ENCODE data around the gene PIK3CB. TPM values are rescaled to one million over a fixed set of nuclear protein-coding genes. Genes with fewer than 3 reads are reported as not detected.

PIK3CB gene
- total RNA-seq, 4 donors from 2014 or later: 60.2 to 90.0 (median 78.5) TPM

DNA sequence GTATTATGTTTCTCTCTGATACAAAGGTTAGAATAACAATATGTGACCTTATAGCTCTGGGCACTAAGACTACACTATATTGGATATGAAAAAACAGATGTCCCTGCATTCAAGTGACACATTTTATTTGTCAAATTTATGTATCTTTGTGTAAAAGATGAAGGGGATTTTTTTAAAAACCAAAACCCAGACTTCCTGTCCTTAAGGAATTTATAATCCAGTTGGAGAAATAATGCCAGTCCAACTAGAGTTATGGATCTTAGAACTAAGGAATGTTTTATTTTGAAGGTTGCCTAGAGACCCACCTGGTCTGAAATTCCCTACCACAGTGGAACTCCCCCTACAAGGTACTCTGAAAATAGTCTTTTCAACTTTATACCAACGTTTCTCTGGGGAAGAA is 33.3 kb upstream of the PIK3CB start:
- no peak for DNase-seq
- Histone ChIP-seq H3K27me3 (no peaks in the 10 kb centered on the region), H3K4me1 (peaks cover 5% of the 10 kb centered on the region in 2 donors), H3K27ac (no peak overlapping the region), H3K4me3 (replicated peaks in 1 of 3) (no peak overlapping the region), H3K9me3 (no peaks in the 10 kb centered on the region), H3K36me3 (no peaks in the 10 kb centered on the region)
- TF ChIP-seq, protein P1, sequence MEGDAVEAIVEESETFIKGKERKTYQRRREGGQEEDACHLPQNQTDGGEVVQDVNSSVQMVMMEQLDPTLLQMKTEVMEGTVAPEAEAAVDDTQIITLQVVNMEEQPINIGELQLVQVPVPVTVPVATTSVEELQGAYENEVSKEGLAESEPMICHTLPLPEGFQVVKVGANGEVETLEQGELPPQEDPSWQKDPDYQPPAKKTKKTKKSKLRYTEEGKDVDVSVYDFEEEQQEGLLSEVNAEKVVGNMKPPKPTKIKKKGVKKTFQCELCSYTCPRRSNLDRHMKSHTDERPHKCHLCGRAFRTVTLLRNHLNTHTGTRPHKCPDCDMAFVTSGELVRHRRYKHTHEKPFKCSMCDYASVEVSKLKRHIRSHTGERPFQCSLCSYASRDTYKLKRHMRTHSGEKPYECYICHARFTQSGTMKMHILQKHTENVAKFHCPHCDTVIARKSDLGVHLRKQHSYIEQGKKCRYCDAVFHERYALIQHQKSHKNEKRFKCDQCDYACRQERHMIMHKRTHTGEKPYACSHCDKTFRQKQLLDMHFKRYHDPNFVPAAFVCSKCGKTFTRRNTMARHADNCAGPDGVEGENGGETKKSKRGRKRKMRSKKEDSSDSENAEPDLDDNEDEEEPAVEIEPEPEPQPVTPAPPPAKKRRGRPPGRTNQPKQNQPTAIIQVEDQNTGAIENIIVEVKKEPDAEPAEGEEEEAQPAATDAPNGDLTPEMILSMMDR (IDR thresholded peaks at IDR 0.05): no peak
- TF ChIP-seq POLR2A (IDR thresholded peaks at IDR 0.05): no peak
- intact Hi-C loops (cut with DNase I): no loop called here
- WGBS, 2 donors: 15 to 16% methylated on average over 1 of the region's 1 CpG

- Histone ChIP-seq H3K27ac (no peak overlapping the region), H3K4me3 (replicated peaks in 1 of 3) (no peak overlapping the region), H3K36me3 (no peaks in the 10 kb centered on the region), H3K27me3 (no peaks in the 10 kb centered on the region), H3K4me1 (peaks cover 10 to 13% of the 10 kb centered on the region in 2 donors), H3K9me3 (no peaks in the 10 kb centered on the region)
- intact Hi-C loops (cut with DNase I): no loop called here
- WGBS, 2 donors: 97 to 98% methylated on average over 4 of the region's 4 CpGs
- DNase-seq: no peak
- TF ChIP-seq, protein P1 (IDR thresholded peaks at IDR 0.05): no peak
- no peak for TF ChIP-seq POLR2A (IDR thresholded peaks at IDR 0.05)
Observed at GRCh38 chr3:138863776-138864113, 29.0 kb upstream of the PIK3CB start.

- TF ChIP-seq, protein P1 (IDR thresholded peaks at IDR 0.05): no peak
- no peak for TF ChIP-seq POLR2A (IDR thresholded peaks at IDR 0.05)
- Histone ChIP-seq H3K27me3 (no peaks in the 10 kb centered on the region), H3K4me3 (replicated peaks in 1 of 3) (no peak overlapping the region), H3K27ac (peak overlapping the region in 2 of 3 donors; percentile 16 to 39), H3K4me1 (peaks cover 10 to 13% of the 10 kb centered on the region in 2 donors), H3K36me3 (no peaks in the 10 kb centered on the region), H3K9me3 (no peaks in the 10 kb centered on the region)
- intact Hi-C loops (cut with DNase I): no loop called here
- peak; percentile 19 to 34 for DNase-seq
- WGBS, 2 donors: 39 to 47% methylated on average over 11 of the region's 11 CpGs
Observed at GRCh38 chr3:138862924-138863775, 28.4 kb upstream of the PIK3CB start.

- no peak overlapping the region for H3K4me3 ChIP-seq (replicated peaks in 1 of 3)
- no peaks in the 10 kb centered on the region for H3K9me3 ChIP-seq
- no peaks in the 10 kb centered on the region for H3K36me3 ChIP-seq
- no peaks in the 10 kb centered on the region for H3K27me3 ChIP-seq
- peaks cover 10 to 13% of the 10 kb centered on the region in 2 donors for H3K4me1 ChIP-seq
- WGBS, 2 donors: 66 to 70% methylated on average over 4 of the region's 4 CpGs
- no peak for TF ChIP-seq POLR2A (IDR thresholded peaks at IDR 0.05)
- TF ChIP-seq, protein P1 (IDR thresholded peaks at IDR 0.05): no peak
- DNase-seq: no peak
- intact Hi-C loops (cut with DNase I): no loop called here
- peak overlapping the region in 2 of 3 donors; percentile 16 to 39 for H3K27ac ChIP-seq
Observed at GRCh38 chr3:138862531-138862923, 27.8 kb upstream of the PIK3CB start.

GRCh38 chr3:138861798-138862197 is 27.1 kb upstream of the PIK3CB start:
- WGBS, 2 donors: 83 to 89% methylated on average over 5 of the region's 5 CpGs
- H3K27ac ChIP-seq: no peak overlapping the region
- no peaks in the 10 kb centered on the region for H3K27me3 ChIP-seq
- DNase-seq: no peak
- intact Hi-C loops (cut with DNase I): no loop called here
- H3K36me3 ChIP-seq: no peaks in the 10 kb centered on the region
- TF ChIP-seq, protein P1 (IDR thresholded peaks at IDR 0.05): no peak
- TF ChIP-seq POLR2A (IDR thresholded peaks at IDR 0.05): no peak
- peaks cover 10 to 13% of the 10 kb centered on the region in 2 donors for H3K4me1 ChIP-seq
- H3K9me3 ChIP-seq: no peaks in the 10 kb centered on the region
- no peak overlapping the region for H3K4me3 ChIP-seq (replicated peaks in 1 of 3)

All from thyroid gland (tissue), 4 donors.